D721Med (cell line): Measurements from ENCODE around the gene ABHD17A.
"Not testable (repeated sequence)": the region's sequence is repeated elsewhere in the genome, so short reads cannot be mapped to it uniquely, and the experiment has no call there.

Experiments
- DNase-seq: peaks from one replicate; pipeline ENCODE4 v3.0.0; 2011; ENCODE audit warnings: low spot score; ENCODE audit not compliant: insufficient read length
- FAIRE-seq: peaks from 2 replicates; lab custom pipeline; 2011; peaks lifted over from hg19 to GRCh38; lab: Jason Lieb, UNC
- CTCF ChIP-seq: IDR thresholded peaks from 2 replicates; pipeline ENCODE4 v1.5.1; 2012; ENCODE audit warnings: mild to moderate bottlenecking, control low read depth; ENCODE audit not compliant: insufficient read depth; ENCODE audit errors: missing control alignments

The ABHD17A gene

GRCh38 chr19:1885398-1886119, at the start of gene ABHD17A:
TSS of gene ABHD17A (minus strand) at chr19:1885496. CDS start at chr19:1881566, 3,930 bp downstream.
- peak; percentile 96 for DNase-seq
- not testable (repeated sequence) for FAIRE-seq

GRCh38 chr19:1933942-1934341, 48.6 kb upstream of the ABHD17A start:
- TF ChIP-seq CTCF: no peak
- DNase-seq (no peak), FAIRE-seq (no peak)

GRCh38 chr19:1933244-1933643, 47.9 kb upstream of the ABHD17A start:
- no peak for TF ChIP-seq CTCF
- no peak for FAIRE-seq
- no peak for DNase-seq

- no peak for TF ChIP-seq CTCF
- DNase-seq (no peak), FAIRE-seq (no peak)
Observed at GRCh38 chr19:1932395-1932794, 47.1 kb upstream of the ABHD17A start.

GRCh38 chr19:1931445-1931844, 46.1 kb upstream of the ABHD17A start:
- FAIRE-seq (no peak), DNase-seq (no peak)
- TF ChIP-seq CTCF: no peak

- peak; percentile 90 for DNase-seq
- peak; percentile 79 for TF ChIP-seq CTCF
- no peak for FAIRE-seq
Observed at GRCh38 chr19:1929021-1929742, 43.9 kb upstream of the ABHD17A start.

GRCh38 chr19:1925544-1925943, 40.2 kb upstream of the ABHD17A start:
- no peak for DNase-seq
- TF ChIP-seq CTCF: no peak

More at GRCh38 chr19:1925544-1925943, 40.2 kb upstream of the ABHD17A start:
- FAIRE-seq: no peak
